ENCODE results near the gene HPS4. TPM values are rescaled to one million over a fixed set of nuclear protein-coding genes. Genes with fewer than 3 reads are reported as not detected.
"Not testable (repeated sequence)": the region's sequence is repeated elsewhere in the genome, so short reads cannot be mapped to it uniquely, and the experiment has no call there.

Gene HPS4
- total RNA-seq, 1 experiment from 2014 or later, result 26.2 TPM

- H3K27ac ChIP-seq (ENCODE audit: low read length), result no peak overlapping the region
- ChIA-PET POLR2A (no interaction called here), CTCF (interaction anchor here (0.6 kb wide), 1 partner anchor 75 kb away, joined by 13 read pairs; no protein-coding TSS in a partner anchor)
- no peaks in the 10 kb centered on the region for H3K9me3 ChIP-seq (ENCODE audit: control insufficient read depth, insufficient read depth, low read depth, low read length)
- H3K27me3 ChIP-seq (ENCODE audit: control insufficient read depth, insufficient read depth, low read length), result no peaks in the 10 kb centered on the region
- in situ Hi-C loops (cut with HindIII; ENCODE audit: low pct_unique_long_range_greater_than_20kb, low sequenced_read_pairs) (no loop called here), intact Hi-C loops (cut with micrococcal nuclease; ENCODE audit: unreplicated experiment) (no loop called here)
- ATAC-seq (no peak), DNase-seq (ENCODE audit: low read depth, low spot score) (no peak)
- H3K4me1 ChIP-seq (ENCODE audit: control insufficient read depth, insufficient read depth, low read length), result no peaks in the 10 kb centered on the region
- no peak overlapping the region for H3K4me3 ChIP-seq (ENCODE audit: low read depth in 2 of 2, low read length in 2 of 2)
- BruUV-seq (replicated peaks), result no TSS peak
- no peak for TF ChIP-seq REST (IDR thresholded peaks at IDR 0.05; ENCODE audit: insufficient read depth in 1 of 2, low read depth in 2 of 2, low read length in 1 of 2)
- H3K36me3 ChIP-seq (ENCODE audit: control insufficient read depth, insufficient read depth, low read length), result no peaks in the 10 kb centered on the region
Observed at GRCh38 chr22:26439559-26439958, 44.0 kb downstream of the HPS4 start.

- H3K36me3 ChIP-seq (ENCODE audit: control insufficient read depth, insufficient read depth, low read length); H3K27me3 ChIP-seq (ENCODE audit: control insufficient read depth, insufficient read depth, low read length); ATAC-seq; H3K9me3 ChIP-seq (ENCODE audit: control insufficient read depth, insufficient read depth, low read depth, low read length); DNase-seq (ENCODE audit: low read depth, low spot score); intact Hi-C loops (cut with micrococcal nuclease; ENCODE audit: unreplicated experiment); H3K27ac ChIP-seq (ENCODE audit: low read length); H3K4me3 ChIP-seq (ENCODE audit: low read depth in 2 of 2, low read length in 2 of 2); in situ Hi-C loops (cut with HindIII; ENCODE audit: low pct_unique_long_range_greater_than_20kb, low sequenced_read_pairs); BruUV-seq (replicated peaks); H3K4me1 ChIP-seq (ENCODE audit: control insufficient read depth, insufficient read depth, low read length); POLR2A ChIA-PET: not testable (repeated sequence)
- CTCF ChIA-PET, result interaction anchor here (0.7 kb wide), 1 partner anchor 1512 kb away, joined by 3 read pairs; no protein-coding TSS in a partner anchor
Observed at GRCh38 chr22:26438776-26439175, 44.8 kb downstream of the HPS4 start.

GRCh38 chr22:26437694-26438392 is 45.7 kb downstream of the HPS4 start:
- TF ChIP-seq TCF7L2 (IDR thresholded peaks at IDR 0.05; ENCODE audit: low read depth, low read length) (no peak), SIN3A (IDR thresholded peaks at IDR 0.05; ENCODE audit: borderline replicate concordance, insufficient read depth, low read depth, low read length) (no peak), CTCF (IDR thresholded peaks at IDR 0.05) (no peak), POLR2AphosphoS5 (IDR thresholded peaks at IDR 0.05; ENCODE audit: low read depth, low read length) (no peak), REST (IDR thresholded peaks at IDR 0.05; ENCODE audit: insufficient read depth in 1 of 2, low read depth in 2 of 2, low read length in 1 of 2) (no peak)
- ChIA-PET POLR2A (no interaction called here), CTCF (no interaction called here)
- in situ Hi-C loops (cut with HindIII; ENCODE audit: low pct_unique_long_range_greater_than_20kb, low sequenced_read_pairs), result no loop called here
- Histone ChIP-seq H3K4me1 (ENCODE audit: control insufficient read depth, insufficient read depth, low read length) (no peaks in the 10 kb centered on the region), H3K4me3 (ENCODE audit: low read depth in 2 of 2, low read length in 2 of 2) (no peak overlapping the region), H3K9me3 (ENCODE audit: control insufficient read depth, insufficient read depth, low read depth, low read length) (no peaks in the 10 kb centered on the region), H3K36me3 (ENCODE audit: control insufficient read depth, insufficient read depth, low read length) (no peaks in the 10 kb centered on the region), H3K27me3 (ENCODE audit: control insufficient read depth, insufficient read depth, low read length) (no peaks in the 10 kb centered on the region), H3K27ac (ENCODE audit: low read length) (no peak overlapping the region)
- ATAC-seq (no peak), DNase-seq (ENCODE audit: low read depth, low spot score) (no peak)
- BruUV-seq (replicated peaks), result no TSS peak
- intact Hi-C loops (cut with micrococcal nuclease; ENCODE audit: unreplicated experiment), result no loop called here

All from Panc1 (cell line).